GM12878 (cell line): ENCODE data around the gene LMO2. TPM values are rescaled to one million over a fixed set of nuclear protein-coding genes. Genes with fewer than 3 reads are reported as not detected.

ENCODE experiments used
- ATAC-seq: fragments of 200-7000 bp; cut with Tn5 transposase; 3 replicates; pipeline ENCODE4 v1.9.1; 2020; ENCODE audit warnings: mild to moderate bottlenecking, moderate library complexity
- BruUV-seq: library from RNA; stranded (reverse); fragments of 400-500 nt; replicated peaks from 2 replicates; lab custom pipeline; 2021; lab: Mats Ljungman, UMichigan
- CTCF ChIA-PET: fragments of 300-600 bp; sonication (Branson Sonifier 250); formaldehyde crosslinking; extraction: SDS; loops from one replicate; lab custom pipeline; 2021; ENCODE audit warnings: inconsistent platforms; lab: Yijun Ruan, JAX
- POLR2A ChIA-PET: fragments of 350-600 bp; formaldehyde crosslinking; extraction: SDS; loops from one replicate; lab custom pipeline; 2021; ENCODE audit warnings: inconsistent platforms; lab: Charles Lee
- RAD21 ChIA-PET: fragments of 300-600 bp; sonication (Branson Sonifier 250); formaldehyde crosslinking; loops from one replicate; lab custom pipeline; 2023; ENCODE audit warnings: antibody characterized with exemption; ENCODE audit not compliant: unreplicated experiment; lab: Charles Lee
- SMC1A ChIA-PET: fragments of 300-600 bp; sonication (Branson Sonifier 250); formaldehyde crosslinking; loops from one replicate; lab custom pipeline; 2023; ENCODE audit not compliant: unreplicated experiment, uncharacterized antibody; lab: Charles Lee
- DNase-seq: peaks from one replicate; pipeline ENCODE4 v3.0.0-alpha.2; 2011; ENCODE audit warnings: low read depth, low spot score
- FAIRE-seq: peaks from 3 replicates; lab custom pipeline; 2011; peaks lifted over from hg19 to GRCh38; lab: Jason Lieb, UNC
- H2AFZ ChIP-seq: 2 replicates; pipeline ENCODE4 v1.6.0; 2011; ENCODE audit warnings: low read depth, low read length, control low read depth; ENCODE audit not compliant: control insufficient read depth
- H3K27ac ChIP-seq: 2 replicates; pipeline ENCODE4 v1.5.1; 2011; ENCODE audit warnings: control low read depth; ENCODE audit not compliant: control insufficient read depth, insufficient read depth
- H3K27me3 ChIP-seq, 2 experiments: replicated peaks in 1 of 2; 2 replicates each; pipeline versions ENCODE4 v1.6.0 to v1.6.1; 2011; ENCODE audit warnings: low read length in 1 of 2; ENCODE audit not compliant: control insufficient read depth in 2 of 2, insufficient read depth in 2 of 2
- H3K36me3 ChIP-seq, 2 experiments: 2 replicates each; pipeline ENCODE4 v1.5.1; 2011; ENCODE audit warnings: low read length in 1 of 2; ENCODE audit not compliant: control insufficient read depth in 2 of 2, insufficient read depth in 2 of 2
- H3K4me1 ChIP-seq: 2 replicates; pipeline ENCODE4 v1.6.1; 2011; ENCODE audit warnings: mild to moderate bottlenecking, low read length, moderate library complexity, mixed read lengths; ENCODE audit not compliant: control insufficient read depth, insufficient read depth
- H3K4me2 ChIP-seq: 2 replicates; pipeline ENCODE4 v1.6.0; 2011; ENCODE audit warnings: control low read depth; ENCODE audit not compliant: control insufficient read depth, insufficient read depth
- H3K4me3 ChIP-seq: fragments of 200-600 bp; sonication (generic); 2 replicates; pipeline ENCODE4 v1.5.1; 2016
- H3K79me2 ChIP-seq: 2 replicates; pipeline ENCODE4 v1.6.0; 2011; ENCODE audit warnings: low read length; ENCODE audit not compliant: control insufficient read depth, insufficient read depth
- H3K9ac ChIP-seq: 2 replicates; pipeline ENCODE4 v1.8.0; 2011; ENCODE audit warnings: low read length, control low read depth, mixed read lengths; ENCODE audit not compliant: control insufficient read depth, insufficient read depth
- H3K9me3 ChIP-seq: replicated peaks from 3 replicates; pipeline ENCODE4 v1.5.1; 2011; ENCODE audit warnings: mild to moderate bottlenecking, low read length; ENCODE audit not compliant: control insufficient read depth, insufficient read depth
- H4K20me1 ChIP-seq: 2 replicates; pipeline ENCODE4 v1.6.0; 2011; ENCODE audit not compliant: control insufficient read depth, insufficient read depth
- CTCF ChIP-seq, 3 experiments: IDR thresholded peaks in 2 of 3; conservative IDR thresholded peaks in 1 of 3; 2 replicates each; pipeline ENCODE4 v1.5.1; 2011; ENCODE audit warnings: low read depth in 3 of 3, low read length in 3 of 3, mild to moderate bottlenecking in 3 of 3, control low read depth in 2 of 3, moderate library complexity in 2 of 3, inconsistent platforms in 1 of 3, mixed read lengths in 1 of 3; ENCODE audit not compliant: control insufficient read depth in 2 of 3, insufficient read depth in 1 of 3; ENCODE audit errors: extremely low read depth in 1 of 3
- GATAD2B ChIP-seq: fragments of 450-650 bp; conservative IDR thresholded peaks from 2 replicates; pipeline ENCODE4 v1.6.1; 2017; ENCODE audit warnings: low read depth, mild to moderate bottlenecking, moderate library complexity
- NRF1 ChIP-seq: conservative IDR thresholded peaks from 2 replicates; pipeline ENCODE4 v1.6.1; 2011; ENCODE audit warnings: mild to moderate bottlenecking, low read depth, low read length, improper control_type of control experiment
- RAD21 ChIP-seq: IDR thresholded peaks from 2 replicates; pipeline ENCODE4 v1.6.1; 2011; ENCODE audit warnings: mild to moderate bottlenecking, low read depth, low read length, moderate library complexity; ENCODE audit not compliant: insufficient read depth
- SMC3 ChIP-seq: IDR thresholded peaks from 2 replicates; pipeline ENCODE4 v1.6.1; 2011; ENCODE audit warnings: low read length, improper control_type of control experiment, borderline replicate concordance
- WGBS: methylation state at CpG from one replicate; pipeline ENCODE4 v1.1.6; 2016; ENCODE audit warnings: low lambda C conversion rate; ENCODE audit not compliant: insufficient replicate concordance, insufficient coverage; ENCODE audit errors: missing lambda C conversion rate; 5-methylcytosine and 5-hydroxymethylcytosine counted together
- in situ Hi-C: fragments of 300-500 bp; cut with MboI; formaldehyde crosslinking; loops from 9 replicates; pipeline ENCODE4 v1.14.3; 2018; ENCODE audit warnings: mixed read lengths
- intact Hi-C: fragments of 100-400 bp; cut with micrococcal nuclease; formaldehyde crosslinking; loops from one replicate; pipeline ENCODE4 v1.14.2; 2022; ENCODE audit not compliant: unreplicated experiment
- polyA plus RNA-seq, 11 experiments: library from polyadenylated mRNA; depleted of rRNA in 4 of 11; unstranded in 6 of 11; stranded (reverse) in 5 of 11; fragments of >200 nt; fragmentation: Nextera tagmentation in 4 of 11; fragmentation: Illumina TruSeq in 1 of 11; extraction: Ambion mirVana in 4 of 11; extraction: Trizol in 1 of 11; gene quantifications; 1 replicate in 1 of 11; 2 replicates in 10 of 11; pipeline versions ENCODE4 v1.2.1 to v1.2.3, GENCODE V29; 2011 to 2016; ENCODE audit warnings: inconsistent platforms in 2 of 11, missing spikeins in 2 of 11, low read depth in 1 of 11
- total RNA-seq, 4 experiments: library from RNA; depleted of rRNA in 3 of 4; stranded (reverse); fragments of >200 nt in 3 of 4; fragmentation: Illumina TruSeq in 1 of 4; extraction: Trizol in 1 of 4; gene quantifications; 2 replicates each; pipeline versions ENCODE4 v1.2.1 to v1.2.3, GENCODE V29; 2013 to 2021

LMO2 gene
- total and polyA plus RNA-seq, 10 of the 15 experiments (the other 5 are each of a cell fraction or from before 2014, with no cell fraction given) = 0.29 to 1.9 (median 1.1) TPM; not detected in 1

GRCh38 chr11:33835143-33835878 is 56.6 kb downstream of the LMO2 start:
- no peak overlapping the region for H2AFZ ChIP-seq
- RAD21 ChIA-PET = interaction anchor here (0.8 to 1.6 kb wide), 2 partner anchors 153 to 339 kb away, joined by 3 read pairs; no protein-coding TSS in a partner anchor
- FAIRE-seq = peak; percentile 83

More at GRCh38 chr11:33835143-33835878, 56.6 kb downstream of the LMO2 start:
- DNase-seq = peak; percentile 3
- WGBS = under 1% methylated on average over 5 of the region's 5 CpGs
- BruUV-seq = no TSS peak
- Histone ChIP-seq H3K9ac (no peak overlapping the region), H3K36me3 (no peaks in the 10 kb centered on the region), H3K4me2 (no peak overlapping the region), H3K4me3 (no peak overlapping the region), H3K27ac (no peak overlapping the region), H3K4me1 (no peaks in the 10 kb centered on the region), H3K27me3 (0 out of 4 replicates have a peak, but pooled peaks cover 0 to 2% of the 10 kb centered on the region in 2 experiments), H4K20me1 (no peaks in the 10 kb centered on the region), H3K79me2 (no peaks in the 10 kb centered on the region), H3K9me3 (no peaks in the 10 kb centered on the region)
- TF ChIP-seq NRF1 (no peak), GATAD2B (no peak), SMC3 (peak; percentile 28; the same call in 1 of the 2 replicates), RAD21 (peak; percentile 47), CTCF (IDR thresholded peaks at IDR 0.05 in 2 of 3, conservative IDR thresholded peaks at IDR 0.05 in 1 of 3; ENCODE audit: control insufficient read depth in 2 of 3, extremely low read depth in 1 of 3, insufficient read depth in 1 of 3, low read depth in 3 of 3, low read length in 3 of 3) (peak in 1 of 3 experiments; percentile 17; a peak in 2 of 6 replicates)
- ChIA-PET POLR2A (no interaction called here), CTCF (interaction anchor here (0.7 to 13.6 kb wide), 13 partner anchors 11 to 339 kb away, joined by 3 to 153 read pairs (median 4); no protein-coding TSS in a partner anchor), SMC1A (interaction anchor here (0.5 to 2.1 kb wide), 7 partner anchors 15 to 473 kb away, joined by 3 to 4 read pairs (median 4); no protein-coding TSS in a partner anchor)
- in situ Hi-C loops (no loop called here), intact Hi-C loops (no loop called here)
- 0 out of 3 replicates have a peak, but pooled peaks have one; percentile 27 for ATAC-seq
